ENCODE results near the gene CELSR1. TPM values are rescaled to one million over a fixed set of nuclear protein-coding genes. Genes with fewer than 3 reads are reported as not detected.
A peak's percentile ranks its signal among the peaks of the same experiment; 100 is the strongest.

Gene CELSR1
- total RNA-seq, 4 donors from 2014 or later = 31.7 to 72.7 (median 54.1) TPM

- TF ChIP-seq CTCF (IDR thresholded peaks at IDR 0.05) (no peak), POLR2A (IDR thresholded peaks at IDR 0.05) (no peak)
- intact Hi-C loops (cut with DNase I; ENCODE audit: low total_unique reads) = no loop called here
- no peak overlapping the region for H3K4me3 ChIP-seq (ENCODE audit: low read depth, poor library complexity, severe bottlenecking)
- DNase-seq (ENCODE audit: low spot score in 2 of 2) = no peak
- WGBS, 2 donors = 50 to 56% methylated on average over 36 to 43 of the region's 43 CpGs
These were observed 46.9 kb upstream of the CELSR1 start for GRCh38 chr22:46584081-46584921.

- WGBS, 2 donors = 95 to 97% methylated on average over 11 of the region's 11 CpGs
- no peak for TF ChIP-seq POLR2A (IDR thresholded peaks at IDR 0.05)
- TF ChIP-seq CTCF (IDR thresholded peaks at IDR 0.05) = no peak
- DNase-seq (ENCODE audit: low spot score in 2 of 2) = no peak
- intact Hi-C loops (cut with DNase I; ENCODE audit: low total_unique reads) = no loop called here
- no peak overlapping the region for H3K4me3 ChIP-seq (ENCODE audit: low read depth, poor library complexity, severe bottlenecking)
These were observed 46.2 kb upstream of the CELSR1 start for GRCh38 chr22:46583571-46583970.

GRCh38 chr22:46582281-46582933 lies 45.0 kb upstream of the CELSR1 start:
- intact Hi-C loops (cut with DNase I; ENCODE audit: low total_unique reads) = no loop called here
- TF ChIP-seq POLR2A (IDR thresholded peaks at IDR 0.05) = no peak
- TF ChIP-seq CTCF (IDR thresholded peaks at IDR 0.05) = no peak
- H3K4me3 ChIP-seq (ENCODE audit: low read depth, poor library complexity, severe bottlenecking) = no peak overlapping the region
- 87 to 94% methylated on average over 14 of the region's 14 CpGs for WGBS, 2 donors
- no peak for DNase-seq (ENCODE audit: low spot score in 2 of 2)

- intact Hi-C loops (cut with DNase I; ENCODE audit: low total_unique reads) = no loop called here
- H3K4me3 ChIP-seq (ENCODE audit: low read depth, poor library complexity, severe bottlenecking) = no peak overlapping the region
- WGBS, 2 donors = 81 to 83% methylated on average over 14 of the region's 14 CpGs
These were observed 44.3 kb upstream of the CELSR1 start for GRCh38 chr22:46581538-46582244.

More at GRCh38 chr22:46581538-46582244, 44.3 kb upstream of the CELSR1 start:
- TF ChIP-seq POLR2A (IDR thresholded peaks at IDR 0.05) (no peak), CTCF (IDR thresholded peaks at IDR 0.05) (no peak)
- DNase-seq (ENCODE audit: low spot score in 2 of 2) = peak in 1 of 2 donors; percentile 81

Data from lower leg skin (tissue), 4 donors.